Suppressor macrophage treated with lipopolysaccharide for 1 hour (primary cell): Measurements from ENCODE around the gene SLC38A6.

Experiments
- DNase-seq, 3 donors: peaks; one replicate each; pipeline ENCODE4 v3.0.0-alpha.2; 2020 to 2022

SLC38A6 gene

DNA sequence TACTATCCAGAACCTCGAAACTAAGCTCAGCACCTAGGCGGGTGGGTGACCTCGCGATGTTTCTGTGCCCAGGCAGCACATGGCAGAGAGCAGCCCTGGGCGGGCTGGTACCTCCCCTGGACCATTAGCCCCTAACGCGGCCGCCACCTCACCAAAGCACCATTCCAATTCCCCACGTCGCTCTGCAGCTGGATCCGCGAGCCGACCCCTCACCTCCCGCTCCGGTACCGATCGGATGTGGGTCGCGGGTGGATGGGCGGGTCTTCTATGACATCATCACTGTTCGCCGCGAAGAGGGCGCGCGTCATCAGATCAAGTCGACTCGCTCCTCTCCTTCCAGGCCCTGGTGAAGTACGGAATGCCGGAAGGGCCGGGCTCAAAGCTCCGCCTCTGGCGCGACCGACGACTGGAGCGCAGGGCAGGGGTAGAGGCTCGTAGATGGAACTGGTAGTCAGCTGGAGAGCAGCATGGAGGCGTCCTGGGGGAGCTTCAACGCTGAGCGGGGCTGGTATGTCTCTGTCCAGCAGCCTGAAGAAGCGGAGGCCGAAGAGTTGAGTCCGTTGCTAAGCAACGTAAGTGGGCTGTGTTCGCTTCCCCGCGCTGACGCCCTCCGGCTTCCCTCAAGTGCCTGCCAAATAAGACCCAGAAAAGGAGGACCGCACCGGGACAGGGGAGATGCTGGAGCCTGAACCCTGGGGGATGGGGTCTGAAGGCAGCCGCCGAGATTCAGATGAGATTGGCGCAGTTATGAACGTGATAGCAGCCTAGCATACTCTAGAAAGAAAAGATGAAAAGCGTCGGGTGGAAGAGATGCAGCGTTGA lies at the start of gene SLC38A6, which contains the start of gene TRMT5:
SLC38A6 (plus strand) TSS at position 435 of the 822 bp plus-strand sequence; CDS start at position 468, 33 bp downstream.
TRMT5 (minus strand) TSS at position 269 of the 822 bp plus-strand sequence; CDS start at position 163, 106 bp downstream.
- DNase-seq = peak; percentile 93 to 95 (median 94)

DNA sequence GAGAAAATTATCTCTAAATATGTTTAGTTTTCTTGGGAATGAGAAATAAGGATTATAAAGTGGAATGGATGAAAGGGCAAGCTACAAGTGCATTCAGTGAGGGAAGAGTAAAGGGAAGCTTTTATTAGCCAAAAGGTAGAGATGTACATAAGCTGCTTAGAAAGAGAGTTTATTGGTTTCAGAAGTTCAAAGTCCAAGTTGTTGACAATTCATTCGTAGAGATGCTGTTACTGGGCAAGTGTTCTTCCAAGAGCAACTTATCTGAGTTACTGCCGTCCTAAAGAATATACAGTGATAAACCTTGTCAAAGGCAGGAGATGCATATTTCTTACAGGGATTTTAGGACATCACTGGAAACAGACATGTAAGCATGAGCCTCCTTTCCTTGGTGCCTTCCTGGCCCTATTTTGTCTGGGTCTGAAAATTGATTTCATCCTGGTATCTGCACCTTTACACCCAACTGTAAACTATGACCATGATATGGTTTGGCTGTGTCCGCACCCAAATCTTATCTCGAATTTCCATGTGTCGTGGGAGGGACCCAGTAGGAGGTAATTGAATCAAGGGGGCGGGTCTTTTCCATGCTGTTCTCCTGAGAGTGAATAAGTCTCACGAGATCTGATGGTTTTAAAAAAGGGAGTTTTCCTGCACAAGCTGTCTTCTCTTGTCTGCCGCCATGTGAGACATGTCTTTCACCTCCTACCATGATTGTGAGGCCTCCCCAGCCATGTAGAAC lies 47.0 kb upstream of the SLC38A6 start:
- no peak for DNase-seq

DNA sequence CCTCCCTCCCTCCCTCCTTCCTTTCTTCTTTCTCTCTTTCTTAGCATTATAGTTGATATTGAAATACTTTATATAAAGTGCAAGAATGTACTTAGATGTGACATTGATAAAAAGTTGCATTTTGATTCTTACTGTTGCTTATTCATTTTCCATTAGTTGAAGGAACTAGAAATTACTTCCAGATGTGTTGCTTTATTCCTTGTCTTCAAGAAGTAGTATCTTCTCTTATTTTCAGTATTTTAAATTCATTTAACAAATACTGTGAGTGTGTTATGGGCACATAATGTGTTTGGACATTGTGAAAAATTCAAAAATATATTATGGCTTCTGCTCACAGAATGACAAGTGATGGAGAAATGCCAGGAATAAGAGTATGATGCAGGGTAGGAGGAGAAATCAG lies 45.7 kb upstream of the SLC38A6 start:
- no peak for DNase-seq

DNA sequence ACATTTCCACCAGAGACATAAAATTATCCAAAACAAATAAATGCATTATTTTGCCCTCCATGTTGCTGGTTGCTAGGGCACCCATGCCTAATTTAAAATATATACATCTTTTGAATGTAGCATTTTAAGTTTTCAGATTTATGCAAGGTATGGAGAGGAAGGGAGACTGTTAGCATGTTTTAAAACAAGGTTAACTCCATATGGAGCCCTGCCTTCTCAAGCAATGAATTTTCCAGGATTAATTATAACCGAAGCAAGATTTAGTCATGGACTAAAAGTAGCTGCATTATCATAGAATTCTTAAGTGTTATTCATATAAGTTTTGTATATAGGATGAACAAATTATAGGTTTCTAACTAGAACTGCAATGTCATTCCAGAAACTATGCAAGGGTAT lies 37.4 kb upstream of the SLC38A6 start:
- DNase-seq = no peak

- no peak for DNase-seq
Measured at GRCh38 chr14:60944204-60944603, 36.8 kb upstream of the SLC38A6 start.

DNA sequence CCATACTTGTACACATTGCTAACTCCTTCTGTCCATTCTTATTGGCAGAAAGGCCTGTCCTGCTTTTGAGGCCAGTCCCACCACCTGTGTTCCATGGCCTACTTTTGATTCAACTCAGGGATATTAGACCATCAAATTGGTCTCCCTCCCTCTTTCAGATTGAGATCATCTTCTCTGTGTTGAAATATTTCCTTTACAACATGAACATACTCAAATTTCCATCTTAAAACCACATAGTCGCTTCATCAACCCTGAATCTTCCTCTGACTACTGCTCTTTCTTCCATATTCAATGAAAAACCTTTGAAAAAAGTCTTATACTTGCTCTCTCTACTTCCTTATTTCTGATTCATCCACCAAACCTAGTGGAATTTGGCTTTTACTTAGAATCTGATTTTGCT lies 35.1 kb upstream of the SLC38A6 start:
- DNase-seq = peak; percentile 1 to 39 (median 37)

- no peak for DNase-seq
Measured at GRCh38 chr14:60946773-60947172, 34.3 kb upstream of the SLC38A6 start.

DNA sequence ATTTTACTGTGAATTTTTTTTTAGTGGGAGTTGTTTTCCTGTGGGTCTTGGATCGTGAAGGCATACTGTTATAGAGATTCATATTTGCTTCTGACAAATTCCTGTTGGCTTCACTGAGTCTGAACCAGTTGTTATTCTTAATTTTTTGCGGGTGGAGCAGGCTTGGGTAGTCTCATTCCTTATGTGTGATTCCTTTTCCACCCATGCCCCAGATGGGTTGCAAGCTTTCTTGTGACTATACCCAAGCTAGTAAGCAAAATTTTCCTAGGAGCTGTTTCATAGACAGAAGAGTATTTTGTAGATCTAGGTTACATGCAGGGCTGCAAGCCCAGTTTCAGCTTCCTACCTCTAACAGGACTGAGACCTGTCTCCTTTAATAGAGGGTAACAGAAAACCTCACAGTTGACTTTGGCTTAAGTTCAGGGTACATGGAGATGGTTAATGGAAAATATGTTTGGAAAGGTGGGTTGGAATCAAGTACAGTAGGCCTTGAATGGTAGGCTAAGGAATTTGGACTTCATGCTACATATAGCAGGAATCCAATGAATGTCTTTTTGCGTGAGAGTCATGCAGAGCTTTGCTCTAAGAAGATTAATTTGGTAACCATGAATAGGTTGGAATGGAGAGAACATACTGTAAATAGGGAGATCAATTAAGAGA lies 29.1 kb upstream of the SLC38A6 start:
- no peak for DNase-seq

GRCh38 chr14:60956202-60956601 lies 24.8 kb upstream of the SLC38A6 start:
- no peak for DNase-seq

DNA sequence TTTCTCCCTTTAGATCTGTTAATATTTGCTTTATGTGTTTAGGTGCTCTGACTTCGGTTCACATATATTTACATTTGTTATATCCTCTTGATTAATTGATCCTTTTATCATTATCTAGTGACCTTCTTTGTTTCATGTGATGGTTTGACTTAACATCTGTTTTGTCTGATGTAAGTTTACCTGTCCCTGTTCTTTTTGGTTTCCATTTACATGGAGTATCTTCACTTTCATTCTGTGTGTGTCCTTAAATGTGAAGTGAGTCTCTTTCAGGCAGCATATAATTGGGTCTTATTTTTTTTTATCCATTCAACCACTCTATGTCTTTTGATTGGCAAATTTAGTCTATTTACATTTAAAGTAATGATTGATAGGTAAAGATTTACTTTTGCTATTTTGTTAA lies 24.4 kb upstream of the SLC38A6 start:
- DNase-seq = no peak

- no peak for DNase-seq
Measured at GRCh38 chr14:60958146-60958545, 22.9 kb upstream of the SLC38A6 start.

- no peak for DNase-seq
Measured at GRCh38 chr14:60963761-60964160, 17.3 kb upstream of the SLC38A6 start.

GRCh38 chr14:60964904-60965303 lies 16.1 kb upstream of the SLC38A6 start:
- DNase-seq = no peak

DNA sequence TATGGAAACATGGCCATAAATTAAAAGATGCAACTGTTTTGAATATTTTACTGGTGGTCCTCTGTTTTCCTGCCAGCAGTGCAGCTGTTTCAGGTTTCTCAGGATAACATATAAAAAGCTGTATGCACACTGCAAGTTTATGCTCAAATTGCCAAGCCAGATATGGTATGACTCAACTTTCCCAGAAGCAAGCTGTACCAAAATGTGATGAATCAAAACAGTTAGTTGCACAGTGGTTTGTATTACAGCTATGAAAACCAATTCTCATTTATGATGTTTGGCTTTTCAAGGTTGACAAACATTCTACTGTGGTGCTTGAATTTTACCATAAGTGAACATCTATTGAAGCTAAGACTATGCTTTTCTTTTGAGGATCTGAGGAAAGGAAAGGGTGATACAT lies 15.6 kb upstream of the SLC38A6 start:
- DNase-seq = no peak

DNA sequence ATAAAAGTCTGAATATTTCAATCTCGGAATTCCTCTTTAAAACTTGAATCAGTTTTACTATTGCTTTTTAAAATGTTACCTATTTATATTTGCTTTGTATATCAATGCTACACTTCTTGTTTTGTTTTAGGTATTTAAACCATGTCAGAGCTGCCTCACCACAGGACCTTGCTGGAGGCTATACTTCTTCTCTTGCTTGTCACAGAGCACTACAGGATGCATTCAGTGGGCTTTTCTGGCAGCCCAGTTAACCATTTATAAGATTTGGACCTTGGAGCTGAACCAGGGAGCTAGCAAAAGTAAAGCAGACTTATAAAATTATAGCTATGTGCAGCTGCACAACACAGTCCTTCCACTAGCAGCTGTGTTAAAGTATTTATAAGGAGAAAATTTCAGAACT lies 12.9 kb upstream of the SLC38A6 start:
- no peak for DNase-seq

DNA sequence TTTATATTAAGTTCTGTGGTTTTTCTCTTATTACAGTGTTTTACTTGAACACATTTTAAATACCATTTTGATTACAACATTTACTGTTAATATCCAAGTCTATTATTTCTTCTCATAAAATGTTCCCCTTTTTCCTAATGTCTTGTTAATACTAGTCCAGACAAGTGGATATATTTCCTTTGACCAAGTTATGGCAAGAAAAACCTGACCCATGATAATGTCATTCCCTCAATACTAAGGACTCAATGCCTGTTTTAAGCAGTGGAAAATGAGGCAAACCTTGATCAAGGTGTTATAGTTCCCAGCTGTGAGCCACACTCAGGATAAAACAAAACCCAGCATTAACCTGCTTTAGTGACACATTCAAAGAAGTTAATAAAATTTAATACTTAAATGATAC lies 12.4 kb upstream of the SLC38A6 start:
- DNase-seq = no peak

GRCh38 chr14:60970146-60970545 lies 10.9 kb upstream of the SLC38A6 start:
- no peak for DNase-seq

DNA sequence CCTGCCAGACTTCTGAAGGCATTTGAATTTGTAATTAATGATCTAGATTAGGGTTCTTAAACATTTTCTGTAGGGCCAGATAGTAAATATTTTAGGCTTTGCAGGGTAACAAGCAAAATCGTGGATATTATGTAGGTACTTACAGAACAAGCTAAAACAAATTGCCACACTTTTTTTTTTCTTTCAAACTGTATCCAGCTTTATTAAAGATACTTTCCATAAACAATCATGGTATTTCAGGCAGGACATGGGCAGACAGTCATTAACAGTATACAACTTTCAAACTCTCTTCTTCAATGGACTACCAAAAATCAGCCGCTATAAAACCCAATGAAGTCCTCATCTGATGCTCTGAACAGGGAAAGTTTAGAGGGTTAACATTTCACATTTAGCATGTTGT lies 9.8 kb upstream of the SLC38A6 start:
- DNase-seq = no peak

DNA sequence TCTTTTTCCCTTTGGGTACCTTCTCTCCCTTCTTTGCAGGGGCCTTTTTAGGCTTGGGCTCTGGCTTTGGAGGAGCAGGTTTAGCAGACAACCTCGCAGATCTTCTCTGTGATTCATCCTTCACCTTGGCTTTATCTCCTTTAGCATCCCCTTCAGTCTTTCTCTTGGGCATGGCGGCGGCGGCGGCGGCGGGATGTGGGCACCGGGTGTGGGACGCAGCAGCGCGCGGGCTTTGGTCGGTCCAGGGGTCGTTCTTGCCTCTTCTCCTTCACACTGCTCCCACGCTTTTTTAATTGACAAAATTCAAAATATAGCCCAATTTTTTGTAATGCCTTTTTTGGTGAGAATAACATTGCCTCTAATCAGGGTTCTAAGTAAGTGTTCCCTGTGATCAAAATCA lies 8.8 kb upstream of the SLC38A6 start:
- DNase-seq = no peak

- DNase-seq = no peak
Measured at GRCh38 chr14:60973070-60973469, 8.0 kb upstream of the SLC38A6 start.

DNA sequence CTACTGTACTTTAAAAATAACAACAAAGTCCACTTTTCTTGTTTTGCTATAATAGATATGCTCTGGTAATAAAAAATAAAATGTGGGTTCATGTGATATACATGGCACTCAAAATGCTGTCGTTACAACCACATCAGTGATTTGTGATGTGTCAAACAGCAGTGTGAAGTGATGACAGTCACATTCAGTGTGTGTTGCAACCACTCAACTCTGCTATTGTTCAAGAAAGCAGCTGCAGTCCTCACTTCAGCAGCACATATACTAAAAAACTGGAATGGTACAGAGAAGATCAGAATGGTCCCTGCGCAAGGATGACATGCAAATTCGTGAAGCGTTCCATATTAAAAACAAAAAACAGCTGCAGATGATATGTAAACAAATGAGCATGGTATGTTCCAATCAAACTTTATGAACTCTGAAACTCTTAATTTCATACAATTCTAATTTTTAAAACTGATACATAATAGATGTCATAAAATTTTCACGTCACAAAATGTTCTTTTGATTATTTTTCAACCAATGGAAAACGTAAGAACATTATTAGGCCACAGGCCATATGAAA lies 6.9 kb upstream of the SLC38A6 start:
- DNase-seq = no peak

GRCh38 chr14:60975551-60975950 lies 5.5 kb upstream of the SLC38A6 start:
- no peak for DNase-seq

DNA sequence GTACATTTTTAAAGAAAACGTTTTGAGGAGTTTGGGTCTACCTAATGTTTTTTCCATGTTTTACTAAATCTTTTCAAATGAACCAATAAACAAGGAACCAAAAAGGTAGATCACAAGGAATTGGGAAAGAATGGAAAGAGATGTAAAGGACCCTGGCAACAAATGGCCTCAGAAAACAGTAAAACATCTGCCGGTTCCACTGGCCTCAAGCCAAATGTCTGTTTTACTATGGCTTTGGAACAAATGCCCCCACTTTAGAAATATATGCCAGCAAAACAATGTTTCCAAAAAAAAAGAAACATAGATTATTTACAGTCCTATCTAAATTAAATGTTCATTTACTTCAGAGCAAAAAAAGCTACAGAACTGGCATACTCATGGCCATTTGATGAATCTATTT lies 3.2 kb upstream of the SLC38A6 start:
- no peak for DNase-seq
